ENCODE measurements around the gene EFNA1. TPM values are rescaled to one million over a fixed set of nuclear protein-coding genes. Genes with fewer than 3 reads are reported as not detected.
"Not testable (repeated sequence)": the region's sequence is repeated elsewhere in the genome, so short reads cannot be mapped to it uniquely, and the experiment has no call there.

Gene EFNA1
- total RNA-seq, 1 experiment from 2014 or later: 19.7 TPM

DNA sequence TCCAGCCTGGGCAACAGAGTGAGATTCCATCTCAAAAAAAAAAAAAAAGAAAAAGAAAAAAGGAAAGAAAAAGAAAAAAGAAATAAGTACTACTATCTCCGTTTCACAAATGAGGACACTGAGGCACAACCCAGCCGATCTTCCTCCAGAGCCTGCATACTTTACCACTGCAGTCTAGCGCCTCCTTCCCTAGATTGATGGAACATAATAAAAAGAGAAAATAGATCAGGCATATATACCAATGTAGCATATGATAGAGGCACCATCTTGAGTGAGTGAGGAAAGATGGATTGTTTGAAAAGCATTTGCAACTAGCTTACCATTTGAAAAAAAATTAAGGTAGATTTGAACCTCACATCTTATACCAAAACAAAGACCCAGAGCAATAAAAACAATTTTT is 17.8 kb downstream of the EFNA1 start:
- BruUV-seq (replicated peaks): no TSS peak
- H2AFZ ChIP-seq (ENCODE audit: low read depth, low read length, poor library complexity, severe bottlenecking): no peak overlapping the region
- intact Hi-C loops (cut with micrococcal nuclease): no loop called here
- H3K9me2 ChIP-seq (ENCODE audit: insufficient read depth): no peaks in the 10 kb centered on the region
- peaks cover 0 to 3% of the 10 kb centered on the region in 2 experiments; a peak in 2 of 4 replicates for H3K4me1 ChIP-seq (ENCODE audit: control insufficient read depth in 1 of 2, insufficient read depth in 2 of 2, low read length in 2 of 2)
- H3K36me3 ChIP-seq (ENCODE audit: control insufficient read depth in 1 of 2, insufficient read depth in 2 of 2, low read length in 2 of 2): no peaks in the 10 kb centered on the region
- no peak overlapping the region for H3K9ac ChIP-seq (ENCODE audit: low read length)
- DNase-seq (ENCODE audit: low read depth, low spot score): no peak
- ATAC-seq: no peak
- H3K27me3 ChIP-seq (ENCODE audit: insufficient read depth, low read length): no peaks in the 10 kb centered on the region
- TF ChIP-seq CTCF (IDR thresholded peaks at IDR 0.05 in 2 of 3, conservative IDR thresholded peaks at IDR 0.05 in 1 of 3; ENCODE audit: borderline replicate concordance in 1 of 3, insufficient read depth in 1 of 3, low read depth in 2 of 3, low read length in 2 of 3) (peak in 1 of 3 experiments; percentile 17; a peak in 2 of 6 replicates), ELF1 (IDR thresholded peaks at IDR 0.05; ENCODE audit: borderline replicate concordance, low read depth) (no peak)
- RAD21 ChIA-PET (ENCODE audit: low non-redundant PET in 1 of 2, low total read pairs in 2 of 2, uncharacterized antibody in 2 of 2, unreplicated experiment in 2 of 2): no interaction called here
- no peaks in the 10 kb centered on the region for H3K9me3 ChIP-seq (ENCODE audit: control insufficient read depth in 1 of 2, insufficient read depth in 1 of 2, low read depth in 1 of 2, low read length in 2 of 2)
- CTCF ChIA-PET: interaction anchor here (1.9 kb wide), 1 partner anchor 61 kb away, joined by 4 read pairs; no protein-coding TSS in a partner anchor
- no peaks in the 10 kb centered on the region for H3K79me2 ChIP-seq (ENCODE audit: insufficient read depth, low read length)
- H4K20me1 ChIP-seq (ENCODE audit: insufficient read depth): no peaks in the 10 kb centered on the region
- POLR2A ChIA-PET: no interaction called here
- H3K4me3 ChIP-seq (replicated peaks in 1 of 2; ENCODE audit: low read depth in 1 of 2, low read length in 2 of 2): no peak overlapping the region
- no peak overlapping the region for H3K27ac ChIP-seq (ENCODE audit: low read depth, low read length)
- H3K4me2 ChIP-seq (ENCODE audit: low read length): no peak overlapping the region

DNA sequence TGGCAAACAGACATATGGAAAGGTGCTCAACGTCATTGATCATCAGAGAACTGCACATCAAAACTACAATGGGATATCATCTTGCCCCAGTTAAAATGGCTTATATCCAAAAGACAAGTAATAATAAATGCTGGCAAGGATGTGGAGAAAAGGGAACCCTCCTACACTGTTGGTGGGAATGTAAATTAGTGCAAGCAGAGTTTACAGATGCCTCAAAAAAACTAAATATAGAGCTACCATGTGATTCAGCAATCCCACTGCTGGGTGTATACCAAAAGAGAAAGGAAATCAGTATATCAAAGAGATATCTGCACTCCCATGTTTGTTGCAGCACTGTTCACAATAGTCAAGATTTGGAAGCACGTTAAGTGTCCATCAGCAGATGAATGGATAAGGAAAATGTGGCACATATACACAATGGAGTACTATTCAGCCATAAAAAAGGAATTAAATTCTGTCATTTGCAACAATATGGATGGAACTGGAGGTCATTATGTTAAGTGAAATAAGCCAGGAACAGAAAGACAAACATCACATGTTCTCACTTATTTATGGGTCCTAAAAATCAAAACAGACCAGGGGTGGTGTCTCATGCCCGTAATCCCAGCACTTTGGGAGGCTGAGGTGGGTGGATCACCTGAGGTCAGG is 28.4 kb downstream of the EFNA1 start:
- intact Hi-C loops (cut with micrococcal nuclease); H3K36me3 ChIP-seq (ENCODE audit: control insufficient read depth in 1 of 2, insufficient read depth in 2 of 2, low read length in 2 of 2); H3K27me3 ChIP-seq (ENCODE audit: insufficient read depth, low read length); BruUV-seq (replicated peaks); H3K4me2 ChIP-seq (ENCODE audit: low read length); POLR2A ChIA-PET; H4K20me1 ChIP-seq (ENCODE audit: insufficient read depth); H3K4me3 ChIP-seq (replicated peaks in 1 of 2; ENCODE audit: low read depth in 1 of 2, low read length in 2 of 2); H3K79me2 ChIP-seq (ENCODE audit: insufficient read depth, low read length); H3K9ac ChIP-seq (ENCODE audit: low read length); H3K9me3 ChIP-seq (ENCODE audit: control insufficient read depth in 1 of 2, insufficient read depth in 1 of 2, low read depth in 1 of 2, low read length in 2 of 2); H3K9me2 ChIP-seq (ENCODE audit: insufficient read depth); H2AFZ ChIP-seq (ENCODE audit: low read depth, low read length, poor library complexity, severe bottlenecking); RAD21 ChIA-PET (ENCODE audit: low non-redundant PET in 1 of 2, low total read pairs in 2 of 2, uncharacterized antibody in 2 of 2, unreplicated experiment in 2 of 2); DNase-seq (ENCODE audit: low read depth, low spot score); ATAC-seq; H3K27ac ChIP-seq (ENCODE audit: low read depth, low read length); H3K4me1 ChIP-seq (ENCODE audit: control insufficient read depth in 1 of 2, insufficient read depth in 2 of 2, low read length in 2 of 2): not testable (repeated sequence)
- CTCF ChIA-PET: interaction anchor here (1.6 kb wide), 1 partner anchor 11 kb away, joined by 4 read pairs; no protein-coding TSS in a partner anchor

Data from HCT116 (cell line).